Erythroblast (primary cell): ENCODE results near the gene PRR30.

ENCODE experiments used
- DNase-seq, 2 experiments: peaks; one replicate each; lab custom pipeline; 2025; lab: John Stamatoyannopoulos, UW
- GATA1 ChIP-seq: IDR thresholded peaks from 2 replicates; pipeline ENCODE4 v1.6.1; 2011; ENCODE audit warnings: low read depth, mild to moderate bottlenecking, control low read depth, low read length, moderate library complexity
- POLR2A ChIP-seq: IDR thresholded peaks from 2 replicates; pipeline ENCODE4 v1.6.1; 2011; ENCODE audit warnings: mild to moderate bottlenecking, low read length

Gene PRR30

DNA sequence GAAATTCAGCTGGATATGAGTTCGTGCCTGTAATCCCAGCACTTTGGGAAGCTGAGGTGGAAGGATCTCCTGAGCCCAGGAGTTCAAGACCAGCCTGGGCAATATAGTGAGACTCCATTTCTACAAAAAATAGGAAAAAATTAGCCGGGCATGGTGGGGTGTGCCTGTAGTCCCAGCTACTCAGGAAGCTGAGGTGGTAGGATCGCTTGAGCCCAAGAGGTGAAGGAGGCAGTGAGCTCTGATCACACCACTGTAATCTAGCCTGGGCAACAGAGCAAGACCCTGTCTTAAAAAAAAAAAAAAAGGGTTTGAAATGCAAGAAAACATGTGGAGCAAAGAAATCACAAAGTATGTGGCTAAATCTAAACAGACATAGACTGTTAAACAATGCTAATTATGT lies 30.1 kb downstream of the PRR30 start:
- no peak for TF ChIP-seq POLR2A
- no peak for TF ChIP-seq GATA1
- DNase-seq, result no peak

DNA sequence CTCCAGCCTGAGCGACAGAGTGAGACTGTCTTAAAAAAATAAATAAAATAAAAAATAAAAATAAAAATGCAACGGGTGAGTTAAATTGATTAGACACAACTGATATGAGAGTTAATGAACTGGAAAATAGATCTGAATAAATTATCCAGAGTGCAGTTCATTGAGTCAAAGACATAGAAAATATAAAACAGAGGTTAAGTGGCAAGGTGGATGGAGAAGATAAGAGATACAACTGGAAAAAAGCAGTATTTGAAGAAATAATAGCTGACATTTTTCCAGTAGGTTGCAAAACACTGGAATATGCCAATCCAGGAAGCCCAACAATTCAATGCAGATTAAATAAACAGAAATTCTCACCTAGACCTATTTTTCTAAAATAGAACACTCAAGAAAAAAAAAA lies 31.0 kb downstream of the PRR30 start:
- no peak for DNase-seq
- TF ChIP-seq POLR2A (no peak), GATA1 (no peak)

DNA sequence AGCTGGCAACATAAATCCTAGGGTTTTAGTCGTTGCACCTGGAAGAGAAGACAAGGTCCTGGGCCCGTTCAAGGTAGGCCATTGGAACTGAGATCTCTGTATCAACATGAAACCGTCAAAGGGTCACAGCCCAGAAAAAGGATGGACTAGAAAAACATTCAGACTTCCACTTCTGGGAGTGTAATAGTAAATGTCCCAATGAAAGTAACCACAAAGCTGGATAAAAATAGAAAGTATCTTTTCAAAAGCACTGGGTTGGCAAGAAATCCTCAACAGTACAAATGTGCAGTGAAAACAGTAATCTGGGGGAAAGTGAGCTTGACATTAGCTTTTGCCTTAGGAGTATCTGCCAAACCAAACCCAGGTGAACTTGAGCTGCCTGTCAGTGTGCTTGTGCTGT lies 33.2 kb downstream of the PRR30 start:
- TF ChIP-seq GATA1 (no peak), POLR2A (no peak)
- DNase-seq, result no peak

DNA sequence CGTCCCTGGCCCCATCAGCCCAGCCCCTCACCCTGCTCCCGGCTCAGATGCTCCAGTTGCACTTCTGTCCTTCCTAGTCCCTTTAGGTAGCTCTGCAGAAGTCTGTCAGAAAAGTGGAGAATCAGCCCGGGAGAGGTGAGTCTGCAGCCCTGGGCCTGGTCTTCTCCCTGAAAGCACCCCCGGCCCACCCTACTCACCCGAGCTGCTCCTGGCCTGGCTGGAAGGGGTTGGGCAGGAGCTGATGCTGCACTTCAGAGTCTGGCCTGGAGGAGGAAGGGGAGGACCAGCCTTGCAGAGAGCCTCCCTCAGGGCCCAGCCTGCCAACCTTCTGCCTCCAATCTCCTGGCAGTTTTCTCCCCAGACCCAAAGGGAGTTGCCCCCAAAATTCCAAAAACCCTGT lies 36.9 kb downstream of the PRR30 start:
- no peak for TF ChIP-seq GATA1
- DNase-seq, result no peak

DNA sequence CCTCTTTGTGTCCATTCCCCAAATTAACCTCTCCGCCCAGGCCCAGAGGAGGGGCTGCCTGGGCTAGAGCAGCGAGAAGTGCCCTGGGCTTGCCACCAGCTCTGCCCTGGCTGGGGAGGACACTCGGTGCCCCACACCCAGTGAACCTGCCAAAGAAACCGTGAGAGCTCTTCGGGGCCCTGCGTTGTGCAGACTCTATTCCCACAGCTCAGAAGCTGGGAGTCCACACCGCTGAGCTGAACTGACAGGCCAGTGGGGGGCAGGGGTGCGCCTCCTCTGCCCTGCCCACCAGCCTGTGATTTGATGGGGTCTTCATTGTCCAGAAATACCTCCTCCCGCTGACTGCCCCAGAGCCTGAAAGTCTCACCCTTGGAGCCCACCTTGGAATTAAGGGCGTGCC lies 39.2 kb downstream of the PRR30 start:
- DNase-seq, result no peak
- TF ChIP-seq GATA1 (no peak), POLR2A (no peak)

DNA sequence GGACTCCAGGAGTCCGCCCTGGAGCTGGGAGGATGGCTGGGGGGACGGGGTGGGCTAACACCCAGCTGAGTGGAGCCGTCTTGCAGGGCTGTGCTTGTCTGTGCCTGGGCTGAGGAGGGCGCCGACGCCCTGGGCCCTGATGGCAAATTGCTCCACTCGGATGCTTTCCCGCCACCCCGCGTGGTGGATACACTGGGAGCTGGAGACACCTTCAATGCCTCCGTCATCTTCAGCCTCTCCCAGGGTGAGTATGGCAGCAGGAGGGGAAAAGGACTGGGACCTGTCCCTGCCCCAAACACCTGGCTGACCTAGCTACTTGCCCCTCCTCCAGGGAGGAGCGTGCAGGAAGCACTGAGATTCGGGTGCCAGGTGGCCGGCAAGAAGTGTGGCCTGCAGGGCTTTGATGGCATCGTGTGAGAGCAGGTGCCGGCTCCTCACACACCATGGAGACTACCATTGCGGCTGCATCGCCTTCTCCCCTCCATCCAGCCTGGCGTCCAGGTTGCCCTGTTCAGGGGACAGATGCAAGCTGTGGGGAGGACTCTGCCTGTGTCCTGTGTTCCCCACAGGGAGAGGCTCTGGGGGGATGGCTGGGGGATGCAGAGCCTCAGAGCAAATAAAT lies 39.8 kb downstream of the PRR30 start:
- no peak for TF ChIP-seq POLR2A
- no peak for TF ChIP-seq GATA1
- no peak for DNase-seq

DNA sequence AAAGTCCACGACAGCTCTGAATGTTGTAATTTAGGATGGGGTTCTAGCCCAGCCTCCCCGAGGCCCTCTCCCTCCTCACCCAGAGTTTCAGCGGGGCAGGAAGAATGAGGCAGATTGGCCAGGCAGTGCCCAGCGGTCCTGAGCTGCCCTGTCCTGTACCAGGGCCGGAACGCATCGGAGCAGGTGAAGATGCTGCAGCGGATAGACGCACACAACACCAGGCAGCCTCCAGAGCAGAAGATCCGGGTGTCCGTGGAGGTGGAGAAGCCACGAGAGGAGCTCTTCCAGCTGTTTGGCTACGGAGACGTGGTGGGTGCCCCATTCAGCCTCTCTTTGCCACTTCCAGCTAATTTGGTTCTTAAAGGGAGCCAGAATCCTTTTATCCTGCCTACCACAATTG lies 41.9 kb downstream of the PRR30 start:
- no peak for DNase-seq
- TF ChIP-seq POLR2A (no peak), GATA1 (no peak)

DNA sequence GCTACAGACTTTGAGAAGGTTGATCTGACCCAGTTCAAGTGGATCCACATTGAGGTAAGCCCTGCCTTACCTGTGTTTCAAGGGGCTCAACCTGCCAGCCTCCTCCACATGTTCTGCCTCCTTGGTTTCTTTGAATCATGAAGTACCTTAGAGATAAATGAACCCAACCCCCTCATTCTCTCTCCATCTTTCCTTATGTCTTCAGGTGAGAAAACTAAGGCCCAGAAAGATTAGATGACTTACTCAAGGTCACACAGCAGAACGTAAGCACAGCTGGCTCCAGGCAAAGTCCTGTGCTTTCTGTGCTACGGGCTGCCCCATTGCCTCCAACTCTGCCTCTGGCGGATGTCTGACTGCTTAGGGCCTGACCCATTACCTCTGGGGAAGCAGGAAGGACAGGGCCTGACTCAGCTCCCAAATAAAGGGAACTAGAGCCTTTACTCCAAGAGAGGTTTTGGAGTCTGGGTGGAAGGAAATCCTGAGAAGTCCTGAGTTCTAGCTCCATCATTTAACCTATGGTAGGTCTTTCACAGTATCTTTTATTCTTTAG lies 42.4 kb downstream of the PRR30 start:
- no peak for DNase-seq
- TF ChIP-seq GATA1, result no peak
- TF ChIP-seq POLR2A, result no peak

DNA sequence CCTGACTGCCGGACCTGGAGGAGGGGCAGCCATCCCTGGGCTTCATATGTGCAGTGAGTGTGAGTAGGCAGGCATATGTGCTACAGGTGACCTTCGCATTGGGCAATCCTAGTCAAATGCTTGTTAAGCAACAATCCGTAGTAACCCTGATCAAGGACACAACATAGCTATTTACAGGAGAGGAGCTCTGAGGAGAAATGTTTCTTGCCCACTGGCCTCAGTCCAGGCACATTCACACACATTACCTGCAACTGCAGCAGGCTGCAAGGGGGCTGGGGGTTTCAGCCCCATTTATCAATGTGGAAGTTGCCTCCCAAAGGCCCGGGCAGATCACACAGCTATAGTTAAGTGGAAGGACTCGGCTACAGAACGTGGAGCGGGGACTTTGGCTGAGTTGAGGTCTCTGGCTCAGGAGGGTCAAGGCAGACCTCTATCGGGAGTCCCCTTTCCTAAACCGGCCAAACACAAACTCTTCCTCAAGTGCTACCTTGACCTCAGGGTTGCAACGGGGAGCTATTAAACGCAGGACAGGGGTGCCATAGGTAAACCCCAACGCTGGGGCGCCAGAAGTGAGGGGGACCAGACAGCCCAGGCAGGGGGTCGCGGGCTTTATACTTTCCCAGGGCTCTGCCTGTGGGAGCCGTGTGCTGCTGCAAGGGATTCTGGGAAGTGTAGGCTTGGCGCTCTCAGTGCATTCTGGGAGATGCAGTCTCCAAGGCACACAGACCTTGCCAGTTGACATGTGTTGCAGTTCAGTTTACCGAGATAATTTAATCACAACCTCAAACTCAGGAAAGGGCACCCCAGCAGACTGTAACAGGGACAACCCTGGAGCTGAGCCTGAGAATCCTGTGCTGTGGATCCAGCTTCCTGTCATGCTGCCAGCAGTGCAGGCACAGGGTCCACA lies 43.2 kb downstream of the PRR30 start:
- TF ChIP-seq POLR2A (no peak), GATA1 (no peak)
- DNase-seq, result peak; percentile 67 to 71

DNA sequence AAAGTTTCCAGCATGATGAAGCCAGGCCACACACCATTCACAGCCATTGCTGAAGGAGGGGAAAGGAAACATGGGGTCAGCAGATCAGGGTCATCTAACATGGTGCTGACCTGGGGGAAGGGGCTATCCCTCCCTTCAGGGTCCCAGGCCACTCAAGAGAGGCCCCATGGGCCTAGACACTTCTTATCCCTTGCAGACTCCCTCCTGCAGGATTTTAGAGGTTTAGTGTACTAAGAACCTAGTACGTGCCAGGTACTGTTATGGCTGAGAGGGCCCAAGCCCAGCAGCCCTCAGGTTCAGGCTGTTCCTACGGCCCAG lies 43.8 kb downstream of the PRR30 start:
- no peak for DNase-seq
- TF ChIP-seq POLR2A, result no peak
- no peak for TF ChIP-seq GATA1

DNA sequence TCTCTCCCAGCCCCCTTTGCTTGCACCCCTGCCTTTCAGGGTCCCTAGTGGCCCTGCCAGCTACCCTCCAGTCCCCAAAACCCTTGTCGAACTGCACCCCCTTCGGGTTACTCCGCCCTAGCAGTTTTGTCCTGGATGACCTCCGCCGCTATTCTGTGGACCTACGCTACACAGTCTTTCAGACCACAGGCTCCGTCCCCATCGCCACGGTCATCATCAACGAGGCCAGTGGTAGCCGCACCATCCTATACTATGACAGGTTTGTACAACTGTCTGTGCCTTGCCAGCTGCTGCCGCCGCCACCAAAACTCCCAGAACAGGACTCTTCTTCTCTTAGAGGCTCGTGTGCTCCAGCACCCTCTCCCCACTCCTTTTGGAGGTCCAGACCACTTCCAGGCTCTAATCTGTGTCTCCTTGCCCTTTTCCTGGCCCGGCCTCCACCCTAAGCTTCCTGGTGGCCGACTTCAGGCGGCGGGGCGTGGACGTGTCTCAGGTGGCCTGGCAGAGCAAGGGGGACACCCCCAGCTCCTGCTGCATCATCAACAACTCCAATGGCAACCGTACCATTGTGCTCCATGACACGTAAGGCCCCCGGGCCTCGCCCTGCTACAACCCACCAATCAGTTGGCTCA lies 44.7 kb downstream of the PRR30 start:
- DNase-seq, result no peak
- no peak for TF ChIP-seq GATA1
- no peak for TF ChIP-seq POLR2A

DNA sequence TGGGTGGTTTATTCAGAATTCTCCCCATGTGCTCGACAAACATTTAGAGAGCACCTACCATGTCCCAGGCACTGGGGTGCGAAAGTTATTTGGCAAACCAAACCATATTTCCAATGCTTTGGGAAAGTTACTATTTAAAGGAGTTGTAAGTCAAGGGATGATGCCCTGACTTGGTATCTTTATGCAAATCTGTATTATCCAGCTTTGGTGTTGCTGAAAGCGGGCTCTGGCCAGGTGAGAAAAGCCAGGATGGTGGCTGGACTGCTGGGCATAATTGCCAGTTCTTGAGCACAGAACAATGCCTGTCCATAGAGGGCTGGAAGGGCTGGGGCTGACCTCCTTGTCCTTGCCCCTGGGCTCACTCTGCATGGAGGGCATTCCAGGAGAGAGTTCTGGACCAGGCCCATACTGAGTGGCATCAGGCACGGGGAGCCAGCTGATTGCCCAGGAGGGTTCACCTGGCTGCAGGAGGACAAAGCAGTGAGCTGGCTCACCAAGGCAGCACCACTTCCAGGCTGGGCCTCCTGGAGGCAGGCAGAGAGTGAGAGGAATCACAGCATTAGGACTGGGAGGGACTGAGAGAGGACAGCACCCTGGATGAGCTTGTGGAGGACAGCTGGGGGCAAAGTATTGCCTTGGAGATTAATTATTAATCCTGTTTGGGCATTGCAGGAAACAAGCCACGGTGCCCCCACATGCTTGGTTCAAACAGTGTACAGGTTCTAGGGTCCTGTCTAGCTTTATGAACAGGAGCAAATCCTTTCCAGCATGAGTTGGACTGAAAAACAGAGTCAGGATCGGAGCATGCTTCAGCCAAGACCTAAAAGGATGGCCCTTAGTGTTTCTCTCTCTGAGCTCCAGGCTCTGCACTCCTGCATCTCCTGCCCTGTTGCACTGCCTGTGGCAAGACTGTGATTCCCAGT lies 45.5 kb downstream of the PRR30 start:
- TF ChIP-seq POLR2A (no peak), GATA1 (no peak)
- DNase-seq, result no peak
